HepG2 (cell line): ENCODE measurements around the gene ACTN2. TPM values are rescaled to one million over a fixed set of nuclear protein-coding genes. Genes with fewer than 3 reads are reported as not detected.

Experiments used
- ATAC-seq: fragments of 200-7000 bp; cut with Tn5 transposase; 3 replicates; pipeline ENCODE4 v1.9.1; 2020; ENCODE audit warnings: mild to moderate bottlenecking, moderate library complexity
- BruUV-seq: library from RNA; stranded (reverse); fragments of 400-500 nt; replicated peaks from 2 replicates; lab custom pipeline; 2021; lab: Mats Ljungman, UMichigan
- CTCF ChIA-PET: fragments of 300-600 bp; formaldehyde crosslinking; extraction: SDS; loops from one replicate; lab custom pipeline; 2021; ENCODE audit warnings: low total read pairs, inconsistent platforms, low intra/inter-chr PET ratio; lab: Yijun Ruan, JAX
- POLR2A ChIA-PET: fragments of 350-600 bp; sonication (Branson Sonifier 250); formaldehyde crosslinking; loops from one replicate; lab custom pipeline; 2020; ENCODE audit warnings: antibody characterized with exemption, inconsistent platforms; lab: Yijun Ruan, JAX
- DNase-seq: peaks from one replicate; pipeline ENCODE4 v3.0.0-alpha.2; 2015; ENCODE audit warnings: low spot score
- FAIRE-seq: peaks from 3 replicates; lab custom pipeline; 2011; peaks lifted over from hg19 to GRCh38; lab: Jason Lieb, UNC
- H2AFZ ChIP-seq: one replicate; pipeline ENCODE4 v1.6.1; 2011; ENCODE audit warnings: low read length, inconsistent platforms
- H3K27ac ChIP-seq: fragments of 300-600 bp; 3 replicates; pipeline ENCODE4 v1.8.0; 2011; ENCODE audit warnings: mixed run types, mild to moderate bottlenecking, mixed read lengths, low read length, inconsistent platforms; ENCODE audit not compliant: insufficient read depth; ENCODE audit errors: extremely low read length
- H3K27me3 ChIP-seq, 2 experiments: fragments of 200-600 bp in 1 of 2; 2 replicates in 1 of 2; 3 replicates in 1 of 2; pipeline versions ENCODE4 v1.6.0 to v1.8.0; 2011; ENCODE audit warnings: low read length in 2 of 2, mild to moderate bottlenecking in 2 of 2, moderate library complexity in 2 of 2, inconsistent platforms in 1 of 2; ENCODE audit not compliant: insufficient read depth in 2 of 2, control insufficient read depth in 1 of 2
- H3K36me3 ChIP-seq, 2 experiments: fragments of 200-600 bp in 1 of 2; replicated peaks in 1 of 2; 2 replicates in 1 of 2; 3 replicates in 1 of 2; pipeline versions ENCODE4 v1.5.1 to v1.8.0; 2011; ENCODE audit warnings: low read length in 2 of 2, inconsistent platforms in 1 of 2; ENCODE audit not compliant: insufficient read depth in 2 of 2, control insufficient read depth in 1 of 2
- H3K4me1 ChIP-seq: 2 replicates; pipeline ENCODE4 v1.5.1; 2012; ENCODE audit warnings: low read length, inconsistent platforms; ENCODE audit not compliant: insufficient read depth
- H3K4me2 ChIP-seq: 2 replicates; pipeline ENCODE4 v1.6.0; 2011; ENCODE audit warnings: low read depth, low read length, inconsistent platforms
- H3K4me3 ChIP-seq, 3 experiments: fragments of 200-600 bp in 1 of 3; sonication (generic), shearing (Covaris generic) in 1 of 3; replicated peaks in 1 of 3; 2 replicates each; pipeline ENCODE4 v1.5.1; 2011 to 2016; ENCODE audit warnings: low read length in 3 of 3, inconsistent platforms in 2 of 3, low read depth in 2 of 3, mild to moderate bottlenecking in 2 of 3, control low read depth in 1 of 3, mixed read lengths in 1 of 3; ENCODE audit not compliant: insufficient read depth in 1 of 3
- H3K79me2 ChIP-seq: one replicate; pipeline ENCODE4 v1.6.1; 2011; ENCODE audit warnings: low read length, inconsistent platforms; ENCODE audit not compliant: insufficient read depth
- H3K9ac ChIP-seq: 2 replicates; pipeline ENCODE4 v1.6.0; 2011; ENCODE audit warnings: mild to moderate bottlenecking, low read depth, low read length, inconsistent platforms; ENCODE audit not compliant: insufficient read depth
- H3K9me3 ChIP-seq: 2 replicates; pipeline ENCODE4 v1.5.1; 2012; ENCODE audit warnings: mild to moderate bottlenecking, low read length
- H4K20me1 ChIP-seq: 2 replicates; pipeline ENCODE4 v1.6.0; 2011; ENCODE audit warnings: inconsistent platforms, mild to moderate bottlenecking, low read length, moderate library complexity; ENCODE audit not compliant: insufficient read depth
- FOXK2 ChIP-seq: fragments of 450-650 bp; IDR thresholded peaks from 2 replicates; pipeline ENCODE4 v1.6.1; 2016
- GATAD1 ChIP-seq: IDR thresholded peaks from 2 replicates; pipeline ENCODE4 v1.6.1; 2016; ENCODE audit warnings: missing genetic modification reagents, missing compliant biosample characterization
- ZBTB38 ChIP-seq: sonication (generic); formaldehyde crosslinking; IDR thresholded peaks from 2 replicates; pipeline ENCODE4 v1.5.1; 2020; ENCODE audit warnings: mild to moderate bottlenecking, missing genetic modification reagents
- ZNF253 ChIP-seq: sonication (generic); formaldehyde crosslinking; IDR thresholded peaks from 2 replicates; pipeline ENCODE4 v1.8.0; 2022; ENCODE audit warnings: mild to moderate bottlenecking, missing genetic modification reagents, borderline replicate concordance
- ZNF709 ChIP-seq: sonication (generic); formaldehyde crosslinking; IDR thresholded peaks from 2 replicates; pipeline ENCODE4 v1.5.0; 2020; ENCODE audit warnings: mild to moderate bottlenecking, missing genetic modification reagents
- ZNF720 ChIP-seq: sonication (generic); formaldehyde crosslinking; IDR thresholded peaks from 2 replicates; pipeline ENCODE4 v1.4.0; 2020; ENCODE audit warnings: missing genetic modification reagents
- ZNF879 ChIP-seq: sonication (generic); formaldehyde crosslinking; IDR thresholded peaks from 2 replicates; pipeline ENCODE4 v1.8.1; 2023; ENCODE audit warnings: missing genetic modification reagents
- WGBS: methylation state at CpG from one replicate; pipeline ENCODE4 v1.1.6; 2017; ENCODE audit warnings: low lambda C conversion rate; 5-methylcytosine and 5-hydroxymethylcytosine counted together
- in situ Hi-C: cut with HindIII; loops from 2 replicates; pipeline ENCODE4 v1.10.0; 2017; ENCODE audit warnings: low pct_unique_long_range_greater_than_20kb; ENCODE audit not compliant: extremely low pct_ligation_motif_present
- intact Hi-C: fragments of 100-400 bp; cut with micrococcal nuclease; formaldehyde crosslinking; loops from one replicate; pipeline ENCODE4 v1.10.0; 2022; ENCODE audit not compliant: unreplicated experiment
- polyA plus RNA-seq, 8 experiments: library from polyadenylated mRNA; depleted of rRNA in 3 of 8; stranded (reverse) in 7 of 8; unstranded in 1 of 8; fragments of >200 nt; fragmentation: Illumina TruSeq in 4 of 8; extraction: Trizol in 4 of 8; gene quantifications; 2 replicates each; pipeline versions ENCODE4 v1.2.1 to v1.2.3, GENCODE V29; 2011 to 2016; ENCODE audit warnings: low read depth in 4 of 8, missing spikeins in 1 of 8, mixed read lengths in 1 of 8; ENCODE audit not compliant: insufficient read depth in 1 of 8
- total RNA-seq, 5 experiments: library from RNA; depleted of rRNA; stranded (reverse); fragments of >200 nt; fragmentation: Illumina TruSeq; extraction: Trizol; gene quantifications; 2 replicates each; pipeline ENCODE4 v1.2.3, GENCODE V29; 2016; ENCODE audit warnings: low read depth in 1 of 5
- TF ChIP-seq, protein P1 (sequence below): sonication (generic); formaldehyde crosslinking; IDR thresholded peaks from 2 replicates; pipeline ENCODE4 v1.5.0; 2020; ENCODE audit warnings: missing genetic modification reagents
- TF ChIP-seq, protein P2 (sequence below): sonication (generic); formaldehyde crosslinking; IDR thresholded peaks from 2 replicates; pipeline ENCODE4 v1.8.1; 2023; ENCODE audit warnings: mild to moderate bottlenecking, missing genetic modification reagents, borderline replicate concordance
- TF ChIP-seq, protein P3 (sequence below): sonication (generic); formaldehyde crosslinking; conservative IDR thresholded peaks from 2 replicates; pipeline ENCODE4 v1.4.0; 2020; ENCODE audit warnings: mild to moderate bottlenecking, missing genetic modification reagents, moderate library complexity
- TF ChIP-seq, protein P4 (sequence below): sonication (generic); formaldehyde crosslinking; IDR thresholded peaks from 2 replicates; pipeline ENCODE4 v1.8.1; 2023; ENCODE audit warnings: missing genetic modification reagents, mild to moderate bottlenecking, borderline replicate concordance
- TF ChIP-seq, protein P5 (sequence below): sonication (generic); formaldehyde crosslinking; IDR thresholded peaks from 2 replicates; pipeline ENCODE4 v1.4.0; 2020; ENCODE audit warnings: missing genetic modification reagents, borderline replicate concordance

Gene ACTN2
- total and polyA plus RNA-seq, 2 of the 13 experiments (the other 11 are each of a cell fraction or from before 2014, with no cell fraction given), result 0.04 to 0.13 TPM

DNA sequence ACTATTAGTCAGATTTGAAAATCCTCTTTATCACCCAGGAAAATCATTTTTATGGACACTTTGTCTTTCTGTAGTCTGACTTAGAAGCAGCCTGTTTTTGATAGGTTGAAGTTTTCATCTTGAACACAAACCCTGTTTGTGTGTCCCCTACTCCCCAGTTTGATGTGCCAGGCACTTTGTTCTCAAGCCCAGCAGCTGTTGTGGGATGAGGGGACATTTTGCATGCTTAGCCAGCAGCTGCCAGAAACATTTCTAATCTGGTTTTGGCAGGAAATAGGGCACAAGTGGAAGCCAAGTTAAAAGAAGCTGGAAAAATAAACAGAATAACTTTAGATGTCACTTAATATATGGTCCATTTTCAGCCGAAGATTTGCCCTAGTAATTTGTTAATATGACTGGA is 29.9 kb downstream of the ACTN2 start:
- in situ Hi-C loops, result no loop called here
- FAIRE-seq (no peak), DNase-seq (no peak), ATAC-seq (no peak)
- no peaks in the 10 kb centered on the region for H3K9me3 ChIP-seq
- no TSS peak for BruUV-seq
- H3K4me1 ChIP-seq, result no peaks in the 10 kb centered on the region
- no peaks in the 10 kb centered on the region for H3K79me2 ChIP-seq
- no peaks in the 10 kb centered on the region for H4K20me1 ChIP-seq
- H3K4me3 ChIP-seq, result no peak overlapping the region
- 5% methylated on average over 1 of the region's 1 CpG for WGBS
- H3K4me2 ChIP-seq, result no peak overlapping the region
- intact Hi-C loops, result no loop called here
- H2AFZ ChIP-seq, result no peak overlapping the region
- H3K27me3 ChIP-seq, result peaks cover 0 to 4% of the 10 kb centered on the region in 2 experiments; a peak in 1 of 5 replicates
- H3K36me3 ChIP-seq, result no peaks in the 10 kb centered on the region
- H3K9ac ChIP-seq, result no peak overlapping the region
- POLR2A ChIA-PET, result no interaction called here
- H3K27ac ChIP-seq, result no peak overlapping the region
- TF ChIP-seq ZNF709 (CRISPR knock-in tag) (no peak), ZNF253 (CRISPR knock-in tag) (no peak)
- TF ChIP-seq, protein P1, sequence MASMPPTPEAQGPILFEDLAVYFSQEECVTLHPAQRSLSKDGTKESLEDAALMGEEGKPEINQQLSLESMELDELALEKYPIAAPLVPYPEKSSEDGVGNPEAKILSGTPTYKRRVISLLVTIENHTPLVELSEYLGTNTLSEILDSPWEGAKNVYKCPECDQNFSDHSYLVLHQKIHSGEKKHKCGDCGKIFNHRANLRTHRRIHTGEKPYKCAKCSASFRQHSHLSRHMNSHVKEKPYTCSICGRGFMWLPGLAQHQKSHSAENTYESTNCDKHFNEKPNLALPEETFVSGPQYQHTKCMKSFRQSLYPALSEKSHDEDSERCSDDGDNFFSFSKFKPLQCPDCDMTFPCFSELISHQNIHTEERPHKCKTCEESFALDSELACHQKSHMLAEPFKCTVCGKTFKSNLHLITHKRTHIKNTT (CRISPR knock-in tag), result no peak
- TF ChIP-seq, all 625 proteins: peak for 0
- CTCF ChIA-PET, result no interaction called here

DNA sequence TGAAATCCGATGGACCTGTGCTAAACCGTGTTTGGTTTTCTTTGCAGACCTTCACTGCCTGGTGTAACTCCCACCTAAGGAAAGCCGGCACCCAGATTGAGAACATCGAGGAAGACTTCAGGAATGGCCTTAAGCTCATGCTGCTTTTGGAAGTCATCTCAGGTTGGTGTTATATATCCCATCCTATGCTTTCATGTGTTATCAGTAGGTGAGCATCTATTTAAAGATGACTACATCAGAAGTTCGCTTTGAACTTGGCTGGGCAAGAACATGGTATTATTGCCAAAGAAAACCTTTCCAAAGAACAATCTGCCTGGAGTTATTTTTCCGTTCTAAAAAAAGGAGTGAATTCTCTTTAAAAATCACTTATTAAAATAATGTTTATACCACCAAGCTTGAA is 31.5 kb downstream of the ACTN2 start:
- 21% methylated on average over 6 of the region's 6 CpGs for WGBS
- no TSS peak for BruUV-seq

More for the DNA sequence above, 31.5 kb downstream of the ACTN2 start:
- Histone ChIP-seq H3K79me2 (no peaks in the 10 kb centered on the region), H3K27me3 (peaks cover 0 to 4% of the 10 kb centered on the region in 2 experiments; a peak in 1 of 5 replicates), H3K36me3 (no peaks in the 10 kb centered on the region), H3K9me3 (no peaks in the 10 kb centered on the region), H4K20me1 (no peaks in the 10 kb centered on the region), H3K27ac (no peak overlapping the region), H3K4me3 (no peak overlapping the region), H3K4me1 (no peaks in the 10 kb centered on the region), H2AFZ (no peak overlapping the region), H3K9ac (no peak overlapping the region), H3K4me2 (no peak overlapping the region)
- intact Hi-C loops (no loop called here), in situ Hi-C loops (no loop called here)
- POLR2A ChIA-PET, result no interaction called here
- DNase-seq, result no peak
- ATAC-seq, result no peak
- CTCF ChIA-PET, result no interaction called here
- FAIRE-seq, result no peak
- TF ChIP-seq ZBTB38 (no peak), ZNF720 (CRISPR knock-in tag) (no peak), GATAD1 (CRISPR knock-in tag) (no peak), ZNF879 (CRISPR knock-in tag) (no peak), FOXK2 (no peak)
- TF ChIP-seq, protein P2, sequence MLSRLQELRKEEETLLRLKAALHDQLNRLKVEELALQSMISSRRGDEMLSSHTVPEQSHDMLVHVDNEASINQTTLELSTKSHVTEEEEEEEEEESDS (CRISPR knock-in tag), result no peak
- TF ChIP-seq, protein P3, sequence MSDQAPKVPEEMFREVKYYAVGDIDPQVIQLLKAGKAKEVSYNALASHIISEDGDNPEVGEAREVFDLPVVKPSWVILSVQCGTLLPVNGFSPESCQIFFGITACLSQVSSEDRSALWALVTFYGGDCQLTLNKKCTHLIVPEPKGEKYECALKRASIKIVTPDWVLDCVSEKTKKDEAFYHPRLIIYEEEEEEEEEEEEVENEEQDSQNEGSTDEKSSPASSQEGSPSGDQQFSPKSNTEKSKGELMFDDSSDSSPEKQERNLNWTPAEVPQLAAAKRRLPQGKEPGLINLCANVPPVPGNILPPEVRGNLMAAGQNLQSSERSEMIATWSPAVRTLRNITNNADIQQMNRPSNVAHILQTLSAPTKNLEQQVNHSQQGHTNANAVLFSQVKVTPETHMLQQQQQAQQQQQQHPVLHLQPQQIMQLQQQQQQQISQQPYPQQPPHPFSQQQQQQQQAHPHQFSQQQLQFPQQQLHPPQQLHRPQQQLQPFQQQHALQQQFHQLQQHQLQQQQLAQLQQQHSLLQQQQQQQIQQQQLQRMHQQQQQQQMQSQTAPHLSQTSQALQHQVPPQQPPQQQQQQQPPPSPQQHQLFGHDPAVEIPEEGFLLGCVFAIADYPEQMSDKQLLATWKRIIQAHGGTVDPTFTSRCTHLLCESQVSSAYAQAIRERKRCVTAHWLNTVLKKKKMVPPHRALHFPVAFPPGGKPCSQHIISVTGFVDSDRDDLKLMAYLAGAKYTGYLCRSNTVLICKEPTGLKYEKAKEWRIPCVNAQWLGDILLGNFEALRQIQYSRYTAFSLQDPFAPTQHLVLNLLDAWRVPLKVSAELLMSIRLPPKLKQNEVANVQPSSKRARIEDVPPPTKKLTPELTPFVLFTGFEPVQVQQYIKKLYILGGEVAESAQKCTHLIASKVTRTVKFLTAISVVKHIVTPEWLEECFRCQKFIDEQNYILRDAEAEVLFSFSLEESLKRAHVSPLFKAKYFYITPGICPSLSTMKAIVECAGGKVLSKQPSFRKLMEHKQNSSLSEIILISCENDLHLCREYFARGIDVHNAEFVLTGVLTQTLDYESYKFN (CRISPR knock-in tag), result no peak
- TF ChIP-seq, protein P4, sequence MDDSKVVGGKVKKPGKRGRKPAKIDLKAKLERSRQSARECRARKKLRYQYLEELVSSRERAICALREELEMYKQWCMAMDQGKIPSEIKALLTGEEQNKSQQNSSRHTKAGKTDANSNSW (CRISPR knock-in tag), result no peak
- TF ChIP-seq, protein P5, sequence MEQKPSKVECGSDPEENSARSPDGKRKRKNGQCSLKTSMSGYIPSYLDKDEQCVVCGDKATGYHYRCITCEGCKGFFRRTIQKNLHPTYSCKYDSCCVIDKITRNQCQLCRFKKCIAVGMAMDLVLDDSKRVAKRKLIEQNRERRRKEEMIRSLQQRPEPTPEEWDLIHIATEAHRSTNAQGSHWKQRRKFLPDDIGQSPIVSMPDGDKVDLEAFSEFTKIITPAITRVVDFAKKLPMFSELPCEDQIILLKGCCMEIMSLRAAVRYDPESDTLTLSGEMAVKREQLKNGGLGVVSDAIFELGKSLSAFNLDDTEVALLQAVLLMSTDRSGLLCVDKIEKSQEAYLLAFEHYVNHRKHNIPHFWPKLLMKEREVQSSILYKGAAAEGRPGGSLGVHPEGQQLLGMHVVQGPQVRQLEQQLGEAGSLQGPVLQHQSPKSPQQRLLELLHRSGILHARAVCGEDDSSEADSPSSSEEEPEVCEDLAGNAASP (CRISPR knock-in tag), result no peak
